CMK (cell line): ENCODE data around the gene FMNL2.
"Not testable (repeated sequence)": the region's sequence is repeated elsewhere in the genome, so short reads cannot be mapped to it uniquely, and the experiment has no call there.

Source experiments
- DNase-seq: peaks from one replicate; pipeline ENCODE4 v3.0.0-alpha.2; 2010; ENCODE audit warnings: low read depth

Gene FMNL2

GRCh38 chr2:152375174-152375573 is 40.2 kb downstream of the FMNL2 start:
- DNase-seq: no peak

- DNase-seq: no peak
Measured at GRCh38 chr2:152376385-152376784, 41.4 kb downstream of the FMNL2 start.

GRCh38 chr2:152376968-152377367 is 42.0 kb downstream of the FMNL2 start:
- DNase-seq: no peak

- DNase-seq: no peak
Measured at GRCh38 chr2:152379089-152379488, 44.1 kb downstream of the FMNL2 start.

GRCh38 chr2:152380261-152381055 is 45.5 kb downstream of the FMNL2 start:
- no peak for DNase-seq

- no peak for DNase-seq
Measured at GRCh38 chr2:152383702-152384101, 48.7 kb downstream of the FMNL2 start.

GRCh38 chr2:152384992-152385391 is 50.0 kb downstream of the FMNL2 start:
- no peak for DNase-seq

- no peak for DNase-seq
Measured at GRCh38 chr2:152385650-152386049, 50.7 kb downstream of the FMNL2 start.

- DNase-seq: no peak
Measured at GRCh38 chr2:152386266-152386665, 51.3 kb downstream of the FMNL2 start.

GRCh38 chr2:152387041-152387440 is 52.1 kb downstream of the FMNL2 start:
- no peak for DNase-seq

- DNase-seq: not testable (repeated sequence)
Measured at GRCh38 chr2:152388269-152388668, 53.3 kb downstream of the FMNL2 start.

- no peak for DNase-seq
Measured at GRCh38 chr2:152389483-152389882, 54.5 kb downstream of the FMNL2 start.

GRCh38 chr2:152390837-152391236 is 55.9 kb downstream of the FMNL2 start:
- DNase-seq: no peak

- no peak for DNase-seq
Measured at GRCh38 chr2:152391318-152391717, 56.3 kb downstream of the FMNL2 start.

- no peak for DNase-seq
Measured at GRCh38 chr2:152393377-152393776, 58.4 kb downstream of the FMNL2 start.

- DNase-seq: no peak
Measured at GRCh38 chr2:152394326-152394725, 59.4 kb downstream of the FMNL2 start.

- no peak for DNase-seq
Measured at GRCh38 chr2:152395103-152395502, 60.1 kb downstream of the FMNL2 start.

GRCh38 chr2:152395572-152395971 is 60.6 kb downstream of the FMNL2 start:
- no peak for DNase-seq

GRCh38 chr2:152396051-152396511 is 61.1 kb downstream of the FMNL2 start:
- DNase-seq: no peak

- DNase-seq: no peak
Measured at GRCh38 chr2:152396763-152397162, 61.8 kb downstream of the FMNL2 start.

GRCh38 chr2:152399003-152399402 is 64.0 kb downstream of the FMNL2 start:
- no peak for DNase-seq

GRCh38 chr2:152400607-152401214 is 65.7 kb downstream of the FMNL2 start:
- no peak for DNase-seq
